A172 (cell line): ENCODE data around the gene CRYBA1. TPM values are rescaled to one million over a fixed set of nuclear protein-coding genes. Genes with fewer than 3 reads are reported as not detected.

ENCODE experiments used
- DNase-seq: peaks from one replicate; pipeline ENCODE4 v3.0.0-alpha.2; 2015; ENCODE audit warnings: low spot score
- total RNA-seq: library from RNA; depleted of rRNA; stranded (reverse); fragments of >200 nt; shearing (Covaris generic); gene quantifications from 2 replicates; pipeline ENCODE4 v1.2.3, GENCODE V29; 2014; rRNA removed

CRYBA1 gene
- total RNA-seq, 1 experiment from 2014 or later: not detected

DNA sequence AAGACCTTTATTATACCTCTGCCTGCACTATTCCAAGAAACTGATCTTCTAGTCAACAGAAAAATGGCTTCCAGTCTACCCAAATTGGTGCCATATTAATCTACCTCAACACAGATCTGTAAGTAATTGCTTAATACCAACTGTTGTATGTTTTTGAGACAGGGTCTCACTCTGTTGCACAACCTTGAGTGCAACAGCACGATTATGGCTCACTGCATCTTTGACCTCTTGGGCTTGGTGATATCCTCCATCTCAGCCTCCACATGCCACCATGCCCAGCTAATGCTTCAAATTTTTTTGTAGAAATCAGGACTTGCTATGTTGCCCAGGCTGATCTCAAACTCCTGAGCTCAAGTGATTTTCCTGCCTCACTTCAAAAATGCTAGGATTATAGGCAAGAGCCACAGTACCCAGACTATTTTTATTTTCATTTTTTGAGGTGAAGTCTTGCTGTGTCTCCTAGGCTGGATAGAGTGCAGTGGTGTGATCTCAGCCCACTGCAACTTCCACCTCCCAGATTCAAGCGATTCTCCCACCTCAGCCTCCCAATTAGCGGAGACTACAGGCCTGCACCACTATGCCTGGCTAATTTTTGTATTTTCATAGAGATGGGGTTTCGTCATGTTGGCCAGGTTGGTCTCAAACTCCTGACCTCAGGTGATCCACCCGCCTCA is 32.9 kb downstream of the CRYBA1 start:
- no peak for DNase-seq

DNA sequence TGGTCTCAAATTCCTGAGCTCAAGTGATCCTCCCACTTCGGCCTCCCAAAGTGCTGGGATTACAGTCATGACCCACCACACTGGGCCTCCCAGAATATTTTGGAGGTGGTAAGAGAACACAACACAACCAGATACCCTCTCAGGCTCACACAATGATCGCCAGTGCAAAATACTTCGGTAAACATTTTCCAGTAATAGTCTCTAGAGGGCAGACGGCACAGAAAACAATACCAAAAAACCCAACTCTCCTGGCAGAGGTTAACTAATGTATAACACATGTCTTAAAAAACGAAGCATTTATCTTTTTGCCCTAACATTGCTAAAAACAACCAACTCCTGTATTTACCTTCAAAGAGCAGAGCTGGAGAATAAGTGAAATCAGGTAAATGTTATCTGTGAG is 36.8 kb downstream of the CRYBA1 start:
- no peak for DNase-seq

DNA sequence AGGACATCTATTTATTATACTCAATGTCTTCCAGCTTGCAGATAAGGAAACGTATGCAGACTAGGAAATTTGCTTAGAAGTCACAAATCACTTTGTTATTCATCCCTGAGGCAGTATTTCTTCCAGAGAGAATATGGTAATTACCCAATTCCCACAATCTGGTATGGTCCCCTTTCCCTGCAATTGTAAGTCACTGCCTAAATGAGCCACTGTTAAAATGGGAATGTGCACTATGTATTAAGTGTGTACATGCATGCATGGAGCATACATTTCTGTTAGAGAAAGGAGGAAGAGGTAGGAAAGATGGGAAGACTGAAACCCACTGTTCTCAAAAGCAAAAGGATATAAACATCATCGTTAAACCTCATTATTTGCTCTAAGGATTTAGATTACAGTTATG is 37.3 kb downstream of the CRYBA1 start:
- DNase-seq: no peak

DNA sequence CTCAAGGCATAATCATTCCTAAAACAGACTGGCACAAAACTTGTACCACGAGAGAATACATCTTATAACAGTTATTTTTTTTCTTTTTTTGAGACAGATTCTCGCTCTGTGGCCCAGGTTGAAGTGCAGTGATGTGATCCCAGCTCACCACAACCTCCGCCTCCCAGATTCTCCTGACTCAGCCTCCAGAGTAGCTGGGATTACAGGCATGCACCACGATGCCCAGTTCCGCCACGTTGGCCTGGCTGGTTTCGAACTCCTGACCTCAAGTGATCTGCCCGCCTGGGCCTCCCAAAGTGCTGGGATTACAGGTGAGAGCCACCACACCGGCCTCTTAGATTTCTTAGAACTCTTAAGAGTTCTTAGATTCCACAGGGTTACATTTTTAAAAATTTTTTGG is 43.2 kb downstream of the CRYBA1 start:
- no peak for DNase-seq

DNA sequence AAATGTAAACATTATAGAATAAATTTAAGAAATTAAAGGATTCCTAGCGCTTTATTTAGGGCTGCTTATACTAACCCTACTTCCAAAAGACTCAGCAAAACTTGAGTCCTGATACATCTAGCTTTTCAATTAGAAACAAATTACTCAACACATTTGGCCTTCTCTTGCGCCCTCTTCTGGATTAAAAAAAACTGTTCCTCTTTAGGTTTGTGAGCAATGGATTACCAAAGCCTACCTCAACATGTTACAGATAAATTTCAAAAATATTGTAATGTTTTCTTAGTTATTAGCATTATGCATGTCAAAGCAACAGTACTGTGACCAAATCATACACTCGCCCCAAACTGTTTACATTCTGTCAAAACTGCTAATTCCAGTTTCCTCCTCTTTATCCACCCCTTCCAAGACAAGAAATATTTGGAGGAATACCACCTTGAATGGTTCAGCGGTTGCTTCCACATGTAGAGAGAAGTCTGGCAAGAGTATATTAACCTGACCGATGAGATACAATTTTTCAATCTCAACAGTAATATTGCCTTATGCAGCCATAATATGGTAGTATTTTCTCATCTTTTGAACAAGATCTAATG is 44.6 kb downstream of the CRYBA1 start:
- DNase-seq: peak; percentile 82

DNA sequence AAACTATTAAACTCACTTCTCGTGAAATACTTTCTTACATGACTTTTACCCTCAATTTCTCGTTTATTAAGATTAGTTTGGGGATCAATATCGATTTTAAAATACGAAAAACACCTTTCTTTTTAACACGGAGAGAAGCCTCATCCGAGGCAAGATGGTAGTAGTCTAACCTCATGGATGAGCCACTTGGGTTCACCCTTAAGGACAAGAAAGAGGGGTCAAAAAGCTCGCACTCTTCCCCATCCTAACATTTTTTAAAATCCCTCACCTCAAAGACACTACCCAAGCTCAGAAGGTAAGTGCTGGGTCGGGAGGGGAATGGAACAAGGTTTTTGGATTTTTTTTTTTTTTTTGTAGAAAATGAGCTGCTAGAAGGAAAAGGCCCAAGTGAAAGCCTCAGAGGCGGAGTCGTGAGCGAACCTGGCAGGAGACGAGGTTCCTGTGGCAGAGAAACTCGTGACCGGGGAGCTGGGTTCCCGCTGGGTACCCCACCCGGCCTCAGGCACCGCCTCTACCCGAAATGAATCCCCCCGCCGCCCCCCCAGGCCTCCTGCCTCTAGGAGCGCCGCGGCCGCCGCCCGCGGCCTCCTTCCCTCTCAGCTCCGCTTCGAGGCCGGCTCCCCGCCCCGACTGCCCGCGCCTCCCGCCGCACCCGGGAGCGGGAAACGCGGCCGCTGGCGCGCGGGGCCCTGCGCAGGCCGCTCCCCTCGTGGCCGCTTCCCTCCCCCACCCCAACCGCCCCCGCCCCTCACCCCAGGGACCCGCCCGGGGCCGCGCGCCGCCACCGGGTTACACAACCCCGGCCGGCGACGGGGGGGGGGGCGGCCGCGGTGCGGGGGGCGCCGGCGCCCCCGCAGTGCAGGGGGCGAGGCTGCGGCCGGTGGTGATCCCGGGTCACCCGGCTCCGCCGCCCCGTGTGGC is 45.7 kb downstream of the CRYBA1 start:
- DNase-seq: peak; percentile 59

DNA sequence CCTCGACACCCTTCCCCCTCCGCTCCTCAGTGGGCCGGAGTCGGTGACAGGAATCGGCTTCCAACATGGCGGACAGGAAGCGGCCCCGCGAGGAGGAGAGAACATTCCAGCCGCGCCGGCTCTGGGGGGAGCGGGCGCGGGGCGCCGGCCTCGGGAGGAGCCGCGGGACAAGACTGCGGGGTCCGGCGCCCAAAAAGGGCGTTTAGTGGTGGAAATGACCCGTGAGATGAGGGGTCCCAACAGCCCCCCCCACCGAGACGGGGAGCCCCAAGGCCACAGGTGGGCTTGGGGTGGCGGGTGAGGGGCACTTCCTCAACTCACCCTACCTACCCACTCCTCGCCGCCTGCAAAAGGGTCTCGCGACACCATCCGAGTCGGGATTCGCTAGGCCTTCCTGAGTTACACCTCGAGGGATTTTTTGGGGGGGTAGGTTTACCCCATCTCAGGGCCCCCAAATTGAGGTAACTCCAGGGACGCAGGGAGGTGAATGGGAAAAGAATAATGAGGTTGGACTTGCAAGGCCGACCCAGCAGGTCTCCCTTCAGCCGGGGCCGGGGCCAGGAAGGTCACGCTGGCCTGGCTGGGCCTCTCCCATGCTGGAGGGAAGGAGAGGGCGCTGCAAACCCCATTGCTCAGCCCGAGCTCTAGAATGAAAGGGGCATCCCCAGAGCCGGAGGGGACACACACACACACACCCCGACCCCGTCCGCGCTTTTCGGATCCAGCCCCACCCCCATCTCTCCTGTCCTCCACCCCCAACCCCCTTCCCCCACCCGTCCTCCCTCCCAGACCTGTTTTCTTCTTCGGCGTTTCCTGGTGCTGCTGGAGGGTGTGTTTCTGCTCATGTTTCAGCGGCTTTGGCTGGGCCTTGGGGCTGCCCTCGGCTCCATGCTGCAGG is 46.6 kb downstream of the CRYBA1 start:
- peak; percentile 47 for DNase-seq

DNA sequence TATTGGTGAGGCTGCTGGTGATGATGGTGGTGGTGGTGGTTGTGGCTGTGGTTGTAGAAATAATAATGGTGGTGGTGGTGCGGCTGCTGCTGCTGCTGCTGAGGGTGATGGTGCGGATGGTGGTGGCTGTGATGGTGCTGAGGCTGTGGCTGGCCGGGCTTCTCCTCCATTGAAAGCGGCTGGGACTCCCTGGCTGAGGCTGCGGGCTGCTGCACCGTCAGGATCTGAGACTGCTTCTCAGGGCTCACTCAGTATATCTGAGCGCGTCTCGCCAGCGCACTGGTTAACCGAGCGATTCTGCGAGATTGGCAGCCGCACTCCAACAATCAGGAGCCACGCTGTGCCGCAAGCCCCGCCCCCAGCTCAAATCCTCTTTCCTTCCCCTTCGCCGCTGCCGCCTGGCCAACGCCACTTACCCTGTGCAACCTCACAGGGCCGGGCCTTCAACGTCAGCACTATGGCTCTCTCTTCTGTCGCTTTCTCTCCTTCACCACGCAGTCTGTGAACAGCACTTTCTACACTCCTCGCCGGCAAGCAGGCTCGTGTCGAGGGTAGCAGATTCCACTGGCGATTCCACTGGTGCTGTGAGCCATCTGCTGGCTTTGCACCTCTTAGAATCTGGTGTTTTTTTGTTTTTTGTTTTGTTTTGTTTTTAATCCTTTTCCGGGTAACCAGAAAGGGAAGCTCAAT is 47.4 kb downstream of the CRYBA1 start, which contains the start of gene NUFIP2:
TSS of gene NUFIP2 (minus strand) at position 259 of the 690 bp plus-strand sequence. CDS start at position 170, 89 bp downstream.
- DNase-seq: peak; percentile 100

DNA sequence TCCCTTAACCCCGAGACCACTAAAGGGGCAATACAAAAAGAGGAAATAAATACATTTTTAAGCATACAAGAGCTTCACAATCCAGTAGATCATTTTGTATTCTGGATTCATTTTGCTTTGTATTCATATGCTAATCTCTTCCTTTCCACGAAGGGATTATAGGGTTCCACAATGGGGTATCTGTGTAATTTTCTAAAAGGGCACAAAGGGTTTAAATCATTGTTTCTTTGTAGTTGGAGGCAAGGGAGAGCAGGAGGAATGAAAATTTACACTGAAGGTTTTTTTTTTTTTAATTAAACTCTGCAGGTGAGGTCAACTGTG is 47.9 kb downstream of the CRYBA1 start:
- no peak for DNase-seq

DNA sequence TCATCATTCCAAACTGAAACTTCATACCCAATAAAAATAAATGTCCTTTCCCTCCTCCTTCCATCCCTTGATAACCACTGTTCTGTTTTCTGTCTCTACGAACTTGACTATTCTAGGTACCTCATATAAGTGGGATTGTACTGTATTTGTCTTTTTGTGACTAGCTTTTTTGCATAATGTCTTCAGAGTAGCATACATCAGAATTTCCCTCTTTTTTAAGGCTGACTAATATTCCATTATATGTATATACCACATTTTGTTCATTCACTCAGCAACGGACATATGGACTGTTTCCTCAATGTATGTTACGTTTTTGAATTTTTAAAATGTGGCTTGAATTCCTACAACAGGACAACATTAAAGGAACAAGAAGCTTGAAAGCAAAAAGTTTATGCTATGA is 48.8 kb downstream of the CRYBA1 start:
- DNase-seq: no peak

DNA sequence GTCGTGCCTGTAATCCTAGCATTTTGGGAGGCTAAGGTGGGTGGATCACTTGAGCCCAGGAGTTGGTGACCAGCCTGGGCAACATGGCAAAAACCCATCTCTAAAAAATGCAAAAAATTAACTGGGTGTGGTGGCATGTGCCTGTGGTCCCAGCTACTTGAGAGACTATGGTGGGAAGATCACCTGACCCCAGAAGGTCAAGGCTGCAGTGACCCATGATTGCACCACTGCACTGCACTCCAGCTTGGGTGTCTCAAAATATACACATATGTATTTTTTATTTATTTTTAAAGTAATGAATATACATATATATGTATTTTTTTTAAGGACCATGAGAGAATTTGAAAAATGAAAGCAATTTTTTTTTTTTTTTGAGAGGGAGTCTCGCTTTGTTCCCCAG is 52.4 kb downstream of the CRYBA1 start:
- DNase-seq: no peak

DNA sequence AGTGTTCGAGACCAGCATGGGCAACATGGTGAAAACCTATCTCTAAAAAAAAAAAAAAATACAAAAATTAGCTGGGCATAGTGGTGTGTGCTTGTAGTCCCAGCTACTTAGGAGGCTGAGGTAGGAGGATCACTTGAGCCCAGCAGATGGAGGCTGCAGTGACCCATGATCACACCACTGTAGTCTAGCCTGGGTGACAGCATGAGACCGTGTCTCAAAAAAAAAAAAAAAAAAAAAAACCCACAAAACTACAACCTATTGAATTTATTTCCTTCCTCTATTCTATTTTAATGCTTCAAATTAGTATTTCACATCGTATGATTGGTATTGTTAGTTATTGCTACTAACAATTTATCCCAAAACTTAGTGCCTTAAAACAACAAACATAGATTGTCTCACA is 56.7 kb downstream of the CRYBA1 start:
- DNase-seq: no peak

Other genes with a start within 250 kb of the CRYBA1 start
- 0.07 and 0.52 TPM in 2 replicates for gene SEZ6, start 240.8 kb upstream of the CRYBA1 start, total RNA-seq
- 1.1 and 1.7 TPM in 2 replicates for gene PIPOX, start 203.7 kb upstream of the CRYBA1 start, total RNA-seq
- 35.8 and 43.9 TPM in 2 replicates for gene MYO18A, start 66.5 kb upstream of the CRYBA1 start, total RNA-seq
- 55.7 and 59.3 TPM in 2 replicates for gene NUFIP2, start 47.3 kb downstream of the CRYBA1 start, total RNA-seq
- gene TAOK1, start 143.5 kb downstream of the CRYBA1 start, total RNA-seq: 46.6 and 64.3 TPM in 2 replicates